GM23338 (cell line): ENCODE results near the gene ZFHX3. TPM values are rescaled to one million over a fixed set of nuclear protein-coding genes. Genes with fewer than 3 reads are reported as not detected.

Source experiments
- ATAC-seq: fragments of 200-7000 bp; cut with Tn5 transposase; 3 replicates; pipeline ENCODE4 v1.9.1; 2020
- DNase-seq: peaks from one replicate; pipeline ENCODE4 v3.0.0-alpha.2; 2015; ENCODE audit warnings: low spot score
- H2AFZ ChIP-seq: fragments of 200-600 bp; sonication (generic); 2 replicates; pipeline ENCODE4 v1.8.0; 2016; ENCODE audit warnings: antibody characterized with exemption, mild to moderate bottlenecking, moderate library complexity
- H3F3A ChIP-seq: fragments of 200-600 bp; sonication (generic); replicated peaks from 2 replicates; pipeline ENCODE4 v1.8.0; 2017; ENCODE audit warnings: antibody characterized with exemption, mixed run types, low read depth
- H3K27ac ChIP-seq: fragments of 200-600 bp; sonication (generic); 2 replicates; pipeline ENCODE4 v1.6.1; 2016; ENCODE audit warnings: low read depth
- H3K27me3 ChIP-seq: fragments of 200-600 bp; sonication (generic); 2 replicates; pipeline ENCODE4 v1.8.0; 2016; ENCODE audit warnings: mild to moderate bottlenecking, mixed run types, moderate library complexity; ENCODE audit not compliant: insufficient read depth
- H3K36me3 ChIP-seq: fragments of 200-600 bp; sonication (generic); 2 replicates; pipeline ENCODE4 v1.8.0; 2016; ENCODE audit warnings: mild to moderate bottlenecking; ENCODE audit not compliant: insufficient read depth
- H3K4me1 ChIP-seq: fragments of 200-600 bp; sonication (generic); 2 replicates; pipeline ENCODE4 v1.8.0; 2016; ENCODE audit warnings: mild to moderate bottlenecking, moderate library complexity; ENCODE audit not compliant: insufficient read depth
- H3K4me2 ChIP-seq: fragments of 200-600 bp; sonication (generic); 2 replicates; pipeline ENCODE4 v1.7.1; 2017; ENCODE audit warnings: mixed run types
- H3K4me3 ChIP-seq: fragments of 200-600 bp; sonication (generic); 2 replicates; pipeline ENCODE4 v1.6.1; 2016; ENCODE audit warnings: mixed run types
- H3K79me2 ChIP-seq: fragments of 200-600 bp; sonication (generic); replicated peaks from 2 replicates; pipeline ENCODE4 v1.8.0; 2017; ENCODE audit warnings: mild to moderate bottlenecking; ENCODE audit not compliant: insufficient read depth
- H3K9me2 ChIP-seq: fragments of 200-600 bp; sonication (generic); 2 replicates; pipeline ENCODE4 v1.8.0; 2017; ENCODE audit not compliant: insufficient read depth
- H4K20me1 ChIP-seq: fragments of 200-600 bp; sonication (generic); replicated peaks from 2 replicates; pipeline ENCODE4 v1.8.0; 2017; ENCODE audit warnings: mild to moderate bottlenecking; ENCODE audit not compliant: insufficient read depth
- H3K27ac Mint-ChIP-seq: 2 replicates; pipeline ENCODE4 v1.8.0; 2020; ENCODE audit warnings: inconsistent platforms, mild to moderate bottlenecking, moderate library complexity, mixed read lengths
- H3K27me3 Mint-ChIP-seq: 3 replicates; pipeline ENCODE4 v1.8.0; 2022; ENCODE audit warnings: low read depth, mild to moderate bottlenecking, moderate library complexity, mixed read lengths, inconsistent platforms; ENCODE audit not compliant: insufficient read depth, poor library complexity
- H3K36me3 Mint-ChIP-seq: 3 replicates; pipeline ENCODE4 v1.8.0; 2021; ENCODE audit warnings: low read depth, mild to moderate bottlenecking, inconsistent platforms, moderate library complexity, mixed read lengths
- H3K4me1 Mint-ChIP-seq: 3 replicates; pipeline ENCODE4 v1.8.0; 2020; ENCODE audit warnings: mild to moderate bottlenecking, inconsistent platforms, mixed read lengths
- H3K4me3 Mint-ChIP-seq: 3 replicates; pipeline ENCODE4 v1.8.0; 2021; ENCODE audit warnings: moderate library complexity, mild to moderate bottlenecking, inconsistent platforms, mixed read lengths
- H3K9me3 Mint-ChIP-seq: 3 replicates; pipeline ENCODE4 v1.8.0; 2020; ENCODE audit warnings: moderate library complexity, mild to moderate bottlenecking, inconsistent platforms, mixed read lengths
- CREB1 ChIP-seq: fragments of 250-450 bp; sonication (Bioruptor Pico); IDR thresholded peaks from 2 replicates; pipeline ENCODE4 v1.5.0; 2020; ENCODE audit warnings: low read depth, mild to moderate bottlenecking, moderate library complexity
- EZH2 ChIP-seq: fragments of 200-600 bp; sonication (generic); IDR thresholded peaks from one replicate; pipeline ENCODE4 v1.8.0; 2017; ENCODE audit warnings: antibody characterized with exemption, mild to moderate bottlenecking, low read depth; ENCODE audit not compliant: unreplicated experiment
- EZH2phosphoT487 ChIP-seq: fragments of 200-600 bp; sonication (generic); IDR thresholded peaks from one replicate; pipeline ENCODE4 v1.8.1; 2018; ENCODE audit warnings: antibody characterized with exemption; ENCODE audit not compliant: unreplicated experiment
- JUNB ChIP-seq: IDR thresholded peaks from one replicate; pipeline ENCODE4 v1.6.1; 2016; ENCODE audit warnings: antibody characterized with exemption; ENCODE audit not compliant: unreplicated experiment
- NANOG ChIP-seq: IDR thresholded peaks from 2 replicates; pipeline ENCODE4 v1.6.1; 2016; ENCODE audit warnings: antibody characterized with exemption, borderline replicate concordance
- POLR2AphosphoS5 ChIP-seq: IDR thresholded peaks from 2 replicates; pipeline ENCODE4 v1.6.1; 2016; ENCODE audit warnings: antibody characterized with exemption, low read depth
- STAT1 ChIP-seq: IDR thresholded peaks from one replicate; pipeline ENCODE4 v1.6.1; 2016; ENCODE audit warnings: antibody characterized with exemption; ENCODE audit not compliant: unreplicated experiment
- ZNF114 ChIP-seq: fragments of 250-450 bp; sonication (Bioruptor Pico); IDR thresholded peaks from 2 replicates; pipeline ENCODE4 v1.5.0; 2020; ENCODE audit warnings: mild to moderate bottlenecking, moderate library complexity
- ZNF331 ChIP-seq: fragments of 250-450 bp; sonication (Bioruptor Pico); IDR thresholded peaks from 2 replicates; pipeline ENCODE4 v1.5.0; 2020; ENCODE audit warnings: low read depth, mild to moderate bottlenecking, moderate library complexity
- polyA plus RNA-seq: library from polyadenylated mRNA; unstranded; fragments of >200 nt; fragmentation: Nextera tagmentation; extraction: Ambion mirVana; gene quantifications from 2 replicates; pipeline ENCODE4 v1.2.1, GENCODE V29; 2016
- total RNA-seq: library from RNA; depleted of rRNA; stranded (reverse); fragments of >200 nt; shearing (Covaris generic); gene quantifications from 2 replicates; pipeline ENCODE4 v1.2.3, GENCODE V29; 2014
- TF ChIP-seq, protein P1 (sequence below): fragments of 250-450 bp; sonication (Bioruptor Pico); IDR thresholded peaks from 2 replicates; pipeline ENCODE4 v1.5.0; 2020; ENCODE audit warnings: mild to moderate bottlenecking, moderate library complexity
- TF ChIP-seq, protein P2 (sequence below): IDR thresholded peaks from one replicate; pipeline ENCODE4 v1.6.1; 2018; ENCODE audit warnings: antibody characterized with exemption; ENCODE audit not compliant: unreplicated experiment
- TF ChIP-seq, protein P3 (sequence below), 2 experiments: fragments of 200-600 bp in 1 of 2; sonication (generic) in 1 of 2; conservative IDR thresholded peaks; 2 replicates each; pipeline versions ENCODE4 v1.5.1 to v1.6.1; 2016 to 2017; ENCODE audit warnings: antibody characterized with exemption in 2 of 2, low read depth in 2 of 2, mild to moderate bottlenecking in 2 of 2, moderate library complexity in 1 of 2
- TF ChIP-seq, protein P4 (sequence below): IDR thresholded peaks from 2 replicates; pipeline ENCODE4 v1.6.1; 2016; ENCODE audit warnings: antibody characterized with exemption

Gene ZFHX3
- total and polyA plus RNA-seq, 2 experiments from 2014 or later = 1.0 to 1.5 TPM

DNA sequence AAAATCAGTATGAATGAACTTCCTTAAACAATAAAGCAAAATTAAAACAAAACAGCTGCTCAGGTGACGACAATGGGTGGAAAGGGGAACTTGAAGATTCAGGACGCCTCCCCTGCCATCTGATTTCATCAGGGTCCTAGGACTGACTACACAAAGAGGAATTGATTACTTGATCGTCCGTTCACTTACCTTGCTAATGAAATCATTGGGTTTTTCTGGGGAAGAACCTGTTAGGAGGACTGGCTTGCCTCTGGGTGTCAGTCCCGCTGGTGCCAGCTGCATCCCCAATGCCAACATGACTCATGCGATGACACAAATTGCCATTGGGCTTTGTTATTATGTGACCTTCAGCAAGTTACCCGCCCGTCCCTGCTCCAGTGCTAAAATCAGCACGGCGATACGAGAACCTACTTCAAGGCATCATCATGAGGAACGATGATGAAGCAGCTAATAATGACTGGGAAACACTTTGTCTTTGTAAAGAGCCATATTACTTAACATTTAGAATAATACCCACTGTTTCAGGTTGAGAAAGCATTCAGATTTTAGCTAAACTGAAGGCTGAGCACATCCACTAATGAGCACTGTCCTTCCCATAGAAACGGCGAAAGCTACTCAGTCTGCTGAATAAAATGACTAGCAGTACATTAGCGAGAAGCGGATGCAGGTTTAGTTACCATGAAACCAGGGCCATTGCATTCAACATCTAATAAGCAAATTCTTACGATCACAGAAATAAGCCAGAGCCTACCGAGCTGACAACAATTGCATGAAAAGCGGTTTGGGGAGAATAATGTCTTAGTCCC lies 139.4 kb downstream of the ZFHX3 start:
- Mint-ChIP-seq H3K4me3 (no peak overlapping the region), H3K27ac (no peak overlapping the region), H3K4me1 (peaks cover 18% of the 10 kb centered on the region), H3K9me3 (no peaks in the 10 kb centered on the region), H3K36me3 (no peaks in the 10 kb centered on the region), H3K27me3 (peaks cover 2% of the 10 kb centered on the region)
- no peak overlapping the region for H2AFZ ChIP-seq
- no peak overlapping the region for H3K4me3 ChIP-seq
- H3K79me2 ChIP-seq = no peaks in the 10 kb centered on the region
- TF ChIP-seq NANOG = no peak
- TF ChIP-seq POLR2AphosphoS5 = no peak
- no peak for TF ChIP-seq ZNF331 (CRISPR knock-in tag)
- no peak for TF ChIP-seq ZNF114 (CRISPR knock-in tag)
- TF ChIP-seq, protein P1, sequence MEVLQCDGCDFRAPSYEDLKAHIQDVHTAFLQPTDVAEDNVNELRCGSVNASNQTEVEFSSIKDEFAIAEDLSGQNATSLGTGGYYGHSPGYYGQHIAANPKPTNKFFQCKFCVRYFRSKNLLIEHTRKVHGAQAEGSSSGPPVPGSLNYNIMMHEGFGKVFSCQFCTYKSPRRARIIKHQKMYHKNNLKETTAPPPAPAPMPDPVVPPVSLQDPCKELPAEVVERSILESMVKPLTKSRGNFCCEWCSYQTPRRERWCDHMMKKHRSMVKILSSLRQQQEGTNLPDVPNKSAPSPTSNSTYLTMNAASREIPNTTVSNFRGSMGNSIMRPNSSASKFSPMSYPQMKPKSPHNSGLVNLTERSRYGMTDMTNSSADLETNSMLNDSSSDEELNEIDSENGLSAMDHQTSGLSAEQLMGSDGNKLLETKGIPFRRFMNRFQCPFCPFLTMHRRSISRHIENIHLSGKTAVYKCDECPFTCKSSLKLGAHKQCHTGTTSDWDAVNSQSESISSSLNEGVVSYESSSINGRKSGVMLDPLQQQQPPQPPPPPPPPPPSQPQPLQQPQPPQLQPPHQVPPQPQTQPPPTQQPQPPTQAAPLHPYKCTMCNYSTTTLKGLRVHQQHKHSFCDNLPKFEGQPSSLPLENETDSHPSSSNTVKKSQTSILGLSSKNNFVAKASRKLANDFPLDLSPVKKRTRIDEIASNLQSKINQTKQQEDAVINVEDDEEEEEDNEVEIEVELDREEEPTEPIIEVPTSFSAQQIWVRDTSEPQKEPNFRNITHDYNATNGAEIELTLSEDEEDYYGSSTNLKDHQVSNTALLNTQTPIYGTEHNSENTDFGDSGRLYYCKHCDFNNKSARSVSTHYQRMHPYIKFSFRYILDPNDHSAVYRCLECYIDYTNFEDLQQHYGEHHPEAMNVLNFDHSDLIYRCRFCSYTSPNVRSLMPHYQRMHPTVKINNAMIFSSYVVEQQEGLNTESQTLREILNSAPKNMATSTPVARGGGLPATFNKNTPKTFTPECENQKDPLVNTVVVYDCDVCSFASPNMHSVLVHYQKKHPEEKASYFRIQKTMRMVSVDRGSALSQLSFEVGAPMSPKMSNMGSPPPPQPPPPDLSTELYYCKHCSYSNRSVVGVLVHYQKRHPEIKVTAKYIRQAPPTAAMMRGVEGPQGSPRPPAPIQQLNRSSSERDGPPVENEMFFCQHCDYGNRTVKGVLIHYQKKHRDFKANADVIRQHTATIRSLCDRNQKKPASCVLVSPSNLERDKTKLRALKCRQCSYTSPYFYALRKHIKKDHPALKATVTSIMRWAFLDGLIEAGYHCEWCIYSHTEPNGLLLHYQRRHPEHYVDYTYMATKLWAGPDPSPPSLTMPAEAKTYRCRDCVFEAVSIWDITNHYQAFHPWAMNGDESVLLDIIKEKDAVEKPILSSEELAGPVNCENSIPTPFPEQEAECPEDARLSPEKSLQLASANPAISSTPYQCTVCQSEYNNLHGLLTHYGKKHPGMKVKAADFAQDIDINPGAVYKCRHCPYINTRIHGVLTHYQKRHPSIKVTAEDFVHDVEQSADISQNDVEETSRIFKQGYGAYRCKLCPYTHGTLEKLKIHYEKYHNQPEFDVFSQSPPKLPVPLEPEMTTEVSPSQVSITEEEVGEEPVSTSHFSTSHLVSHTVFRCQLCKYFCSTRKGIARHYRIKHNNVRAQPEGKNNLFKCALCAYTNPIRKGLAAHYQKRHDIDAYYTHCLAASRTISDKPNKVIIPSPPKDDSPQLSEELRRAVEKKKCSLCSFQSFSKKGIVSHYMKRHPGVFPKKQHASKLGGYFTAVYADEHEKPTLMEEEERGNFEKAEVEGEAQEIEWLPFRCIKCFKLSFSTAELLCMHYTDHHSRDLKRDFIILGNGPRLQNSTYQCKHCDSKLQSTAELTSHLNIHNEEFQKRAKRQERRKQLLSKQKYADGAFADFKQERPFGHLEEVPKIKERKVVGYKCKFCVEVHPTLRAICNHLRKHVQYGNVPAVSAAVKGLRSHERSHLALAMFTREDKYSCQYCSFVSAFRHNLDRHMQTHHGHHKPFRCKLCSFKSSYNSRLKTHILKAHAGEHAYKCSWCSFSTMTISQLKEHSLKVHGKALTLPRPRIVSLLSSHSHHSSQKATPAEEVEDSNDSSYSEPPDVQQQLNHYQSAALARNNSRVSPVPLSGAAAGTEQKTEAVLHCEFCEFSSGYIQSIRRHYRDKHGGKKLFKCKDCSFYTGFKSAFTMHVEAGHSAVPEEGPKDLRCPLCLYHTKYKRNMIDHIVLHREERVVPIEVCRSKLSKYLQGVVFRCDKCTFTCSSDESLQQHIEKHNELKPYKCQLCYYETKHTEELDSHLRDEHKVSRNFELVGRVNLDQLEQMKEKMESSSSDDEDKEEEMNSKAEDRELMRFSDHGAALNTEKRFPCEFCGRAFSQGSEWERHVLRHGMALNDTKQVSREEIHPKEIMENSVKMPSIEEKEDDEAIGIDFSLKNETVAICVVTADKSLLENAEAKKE (CRISPR knock-in tag) = no peak
- no peak for TF ChIP-seq STAT1
- TF ChIP-seq CREB1 (CRISPR knock-in tag) = no peak
- no peak for TF ChIP-seq EZH2phosphoT487
- TF ChIP-seq, protein P2, sequence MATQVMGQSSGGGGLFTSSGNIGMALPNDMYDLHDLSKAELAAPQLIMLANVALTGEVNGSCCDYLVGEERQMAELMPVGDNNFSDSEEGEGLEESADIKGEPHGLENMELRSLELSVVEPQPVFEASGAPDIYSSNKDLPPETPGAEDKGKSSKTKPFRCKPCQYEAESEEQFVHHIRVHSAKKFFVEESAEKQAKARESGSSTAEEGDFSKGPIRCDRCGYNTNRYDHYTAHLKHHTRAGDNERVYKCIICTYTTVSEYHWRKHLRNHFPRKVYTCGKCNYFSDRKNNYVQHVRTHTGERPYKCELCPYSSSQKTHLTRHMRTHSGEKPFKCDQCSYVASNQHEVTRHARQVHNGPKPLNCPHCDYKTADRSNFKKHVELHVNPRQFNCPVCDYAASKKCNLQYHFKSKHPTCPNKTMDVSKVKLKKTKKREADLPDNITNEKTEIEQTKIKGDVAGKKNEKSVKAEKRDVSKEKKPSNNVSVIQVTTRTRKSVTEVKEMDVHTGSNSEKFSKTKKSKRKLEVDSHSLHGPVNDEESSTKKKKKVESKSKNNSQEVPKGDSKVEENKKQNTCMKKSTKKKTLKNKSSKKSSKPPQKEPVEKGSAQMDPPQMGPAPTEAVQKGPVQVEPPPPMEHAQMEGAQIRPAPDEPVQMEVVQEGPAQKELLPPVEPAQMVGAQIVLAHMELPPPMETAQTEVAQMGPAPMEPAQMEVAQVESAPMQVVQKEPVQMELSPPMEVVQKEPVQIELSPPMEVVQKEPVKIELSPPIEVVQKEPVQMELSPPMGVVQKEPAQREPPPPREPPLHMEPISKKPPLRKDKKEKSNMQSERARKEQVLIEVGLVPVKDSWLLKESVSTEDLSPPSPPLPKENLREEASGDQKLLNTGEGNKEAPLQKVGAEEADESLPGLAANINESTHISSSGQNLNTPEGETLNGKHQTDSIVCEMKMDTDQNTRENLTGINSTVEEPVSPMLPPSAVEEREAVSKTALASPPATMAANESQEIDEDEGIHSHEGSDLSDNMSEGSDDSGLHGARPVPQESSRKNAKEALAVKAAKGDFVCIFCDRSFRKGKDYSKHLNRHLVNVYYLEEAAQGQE = no peak
- TF ChIP-seq EZH2 = no peak
- no peak for TF ChIP-seq JUNB
- TF ChIP-seq, protein P3, sequence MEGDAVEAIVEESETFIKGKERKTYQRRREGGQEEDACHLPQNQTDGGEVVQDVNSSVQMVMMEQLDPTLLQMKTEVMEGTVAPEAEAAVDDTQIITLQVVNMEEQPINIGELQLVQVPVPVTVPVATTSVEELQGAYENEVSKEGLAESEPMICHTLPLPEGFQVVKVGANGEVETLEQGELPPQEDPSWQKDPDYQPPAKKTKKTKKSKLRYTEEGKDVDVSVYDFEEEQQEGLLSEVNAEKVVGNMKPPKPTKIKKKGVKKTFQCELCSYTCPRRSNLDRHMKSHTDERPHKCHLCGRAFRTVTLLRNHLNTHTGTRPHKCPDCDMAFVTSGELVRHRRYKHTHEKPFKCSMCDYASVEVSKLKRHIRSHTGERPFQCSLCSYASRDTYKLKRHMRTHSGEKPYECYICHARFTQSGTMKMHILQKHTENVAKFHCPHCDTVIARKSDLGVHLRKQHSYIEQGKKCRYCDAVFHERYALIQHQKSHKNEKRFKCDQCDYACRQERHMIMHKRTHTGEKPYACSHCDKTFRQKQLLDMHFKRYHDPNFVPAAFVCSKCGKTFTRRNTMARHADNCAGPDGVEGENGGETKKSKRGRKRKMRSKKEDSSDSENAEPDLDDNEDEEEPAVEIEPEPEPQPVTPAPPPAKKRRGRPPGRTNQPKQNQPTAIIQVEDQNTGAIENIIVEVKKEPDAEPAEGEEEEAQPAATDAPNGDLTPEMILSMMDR (conservative IDR thresholded peaks at IDR 0.05; ENCODE audit: low read depth in 2 of 2) = no peak
- TF ChIP-seq, protein P4, sequence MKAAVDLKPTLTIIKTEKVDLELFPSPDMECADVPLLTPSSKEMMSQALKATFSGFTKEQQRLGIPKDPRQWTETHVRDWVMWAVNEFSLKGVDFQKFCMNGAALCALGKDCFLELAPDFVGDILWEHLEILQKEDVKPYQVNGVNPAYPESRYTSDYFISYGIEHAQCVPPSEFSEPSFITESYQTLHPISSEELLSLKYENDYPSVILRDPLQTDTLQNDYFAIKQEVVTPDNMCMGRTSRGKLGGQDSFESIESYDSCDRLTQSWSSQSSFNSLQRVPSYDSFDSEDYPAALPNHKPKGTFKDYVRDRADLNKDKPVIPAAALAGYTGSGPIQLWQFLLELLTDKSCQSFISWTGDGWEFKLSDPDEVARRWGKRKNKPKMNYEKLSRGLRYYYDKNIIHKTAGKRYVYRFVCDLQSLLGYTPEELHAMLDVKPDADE = no peak
- no peaks in the 10 kb centered on the region for H3K36me3 ChIP-seq
- H3K27me3 ChIP-seq = no peaks in the 10 kb centered on the region
- no peak overlapping the region for H3K27ac ChIP-seq
- ATAC-seq (no peak), DNase-seq (no peak)
- H4K20me1 ChIP-seq = no peaks in the 10 kb centered on the region
- H3K4me2 ChIP-seq = no peak overlapping the region
- no peaks in the 10 kb centered on the region for H3F3A ChIP-seq
- no peaks in the 10 kb centered on the region for H3K9me2 ChIP-seq
- peaks cover 12% of the 10 kb centered on the region; the same call in 1 of the 2 replicates for H3K4me1 ChIP-seq
